ENCODE results near the gene QDPR.
A peak's percentile ranks its signal among the peaks of the same experiment; 100 is the strongest.

Gene QDPR

DNA sequence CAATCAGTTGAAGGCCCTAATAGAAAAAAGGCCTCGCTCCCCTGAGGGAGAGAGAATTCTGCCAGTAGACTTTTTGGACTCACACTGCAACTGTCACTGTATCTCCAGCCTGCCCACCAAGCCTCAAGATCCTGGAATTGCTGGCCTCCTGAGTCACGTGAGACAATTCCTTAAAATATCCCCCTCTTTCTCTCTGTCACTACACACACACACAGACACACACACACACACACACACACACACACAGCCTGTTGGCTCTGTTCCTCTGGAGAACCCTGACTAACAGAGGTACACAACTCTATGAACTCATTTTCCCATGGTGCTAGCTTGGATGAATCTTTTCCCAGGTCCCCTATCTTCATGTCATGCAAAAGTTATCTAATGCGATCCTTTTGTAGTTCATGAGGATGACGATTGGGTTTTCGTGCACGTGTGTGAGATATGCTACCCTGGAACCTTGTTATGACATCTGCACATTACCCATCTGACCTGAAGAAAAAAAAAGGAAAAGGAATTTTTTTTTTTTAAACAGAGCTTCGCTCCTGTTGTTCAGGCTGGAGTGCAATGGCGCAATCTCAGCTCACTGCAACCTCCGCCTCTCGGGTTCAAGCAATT lies 16.8 kb upstream of the QDPR start:
- FAIRE-seq (no peak), DNase-seq (ENCODE audit: low spot score) (no peak)

DNA sequence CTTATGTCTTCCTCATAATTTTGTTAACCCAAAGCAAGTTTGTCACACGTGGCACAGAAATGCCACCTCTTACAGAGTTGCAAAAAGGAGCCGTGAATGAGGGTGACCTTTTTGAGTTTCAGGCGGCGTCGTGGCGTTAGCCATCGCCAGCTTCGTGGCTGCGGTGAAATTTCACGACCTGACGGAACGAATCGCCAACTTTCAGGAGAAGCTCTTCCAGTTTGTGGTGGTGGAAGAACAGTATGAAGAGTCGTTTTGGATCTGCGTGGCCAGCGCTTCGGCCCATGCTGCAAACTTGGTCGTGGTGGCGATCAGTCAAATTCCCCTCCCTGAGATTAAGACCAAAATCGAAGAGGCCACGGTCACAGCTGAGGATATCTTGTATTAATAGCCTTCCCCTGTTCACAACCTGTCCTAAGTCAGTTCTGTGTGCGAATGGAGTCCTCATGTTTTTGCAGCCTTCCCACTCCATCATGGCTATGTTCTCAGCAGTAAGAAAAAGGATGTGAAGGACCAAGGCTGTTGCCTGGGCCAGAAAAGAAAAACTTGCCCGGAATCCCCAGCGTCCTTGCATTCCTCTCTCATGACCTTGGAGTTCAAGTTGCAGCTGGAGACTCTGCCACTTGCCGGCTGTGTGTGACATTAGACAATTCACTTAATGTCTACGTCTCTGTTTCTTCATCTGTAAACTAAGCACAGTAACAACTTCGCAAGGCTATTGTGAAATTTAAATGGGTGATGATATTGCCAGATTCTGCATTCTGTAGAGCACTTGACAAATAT lies 15.0 kb upstream of the QDPR start:
- FAIRE-seq (no peak), DNase-seq (ENCODE audit: low spot score) (no peak)

DNA sequence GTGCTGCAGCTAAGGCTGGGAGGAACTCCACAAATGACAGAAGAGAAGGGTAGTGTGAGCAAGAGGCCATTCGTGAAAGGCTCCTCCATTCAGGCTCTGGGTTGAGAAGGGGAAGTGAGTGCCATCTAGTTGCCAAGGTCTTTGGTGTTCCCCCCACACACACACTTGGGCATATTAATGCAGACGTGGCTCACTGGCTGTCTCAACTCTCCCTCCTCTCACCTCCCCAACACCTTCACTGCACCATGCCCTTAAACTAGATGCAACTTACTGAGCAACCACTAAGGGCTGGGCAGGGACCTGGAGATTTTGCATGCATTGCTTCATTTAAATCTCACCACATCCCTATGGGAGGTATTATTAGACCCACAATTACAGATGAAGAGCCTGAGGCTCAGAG lies 11.8 kb upstream of the QDPR start:
- DNase-seq (ENCODE audit: low spot score) (no peak), FAIRE-seq (no peak)

DNA sequence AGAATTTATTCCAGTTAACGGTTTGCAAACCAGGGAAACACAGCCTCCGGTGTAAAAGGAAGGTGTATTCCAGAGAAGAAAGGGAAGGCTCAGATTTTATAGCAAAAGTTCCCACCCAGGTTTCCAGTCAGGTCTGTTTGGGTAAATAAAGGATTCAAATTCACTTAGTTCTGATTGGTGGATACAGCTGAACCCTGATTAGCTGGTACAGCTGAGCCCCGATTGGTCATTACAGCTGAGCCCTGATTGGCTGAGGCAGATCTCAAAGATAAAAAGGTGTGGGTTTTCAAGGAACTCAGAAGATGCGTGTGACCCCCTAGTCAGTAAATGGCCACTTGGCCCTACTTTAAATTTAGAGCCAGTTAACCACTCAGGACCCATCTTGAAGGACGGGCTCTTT lies 9.7 kb upstream of the QDPR start:
- DNase-seq (ENCODE audit: low spot score) (no peak), FAIRE-seq (no peak)

DNA sequence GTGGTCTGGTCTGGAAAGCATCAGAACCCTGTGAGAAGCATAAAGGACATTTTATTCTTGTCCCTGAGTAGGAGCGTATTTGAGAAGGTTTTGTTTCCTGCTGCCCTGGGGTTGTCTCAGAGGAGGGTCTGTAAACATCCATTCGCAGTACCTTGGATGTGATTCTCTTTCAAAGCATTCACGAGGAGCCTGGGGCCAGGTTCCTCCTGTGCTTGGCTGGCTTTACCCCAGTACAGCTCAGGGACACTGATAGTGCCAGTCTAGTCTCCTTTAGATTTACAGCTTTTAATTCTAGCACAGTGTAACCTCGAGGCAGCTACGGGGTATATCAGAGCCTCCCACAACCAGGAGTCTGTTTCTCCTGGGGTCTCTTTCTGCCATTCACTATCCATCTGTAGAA lies 5.8 kb upstream of the QDPR start:
- FAIRE-seq (no peak), DNase-seq (ENCODE audit: low spot score) (no peak)

DNA sequence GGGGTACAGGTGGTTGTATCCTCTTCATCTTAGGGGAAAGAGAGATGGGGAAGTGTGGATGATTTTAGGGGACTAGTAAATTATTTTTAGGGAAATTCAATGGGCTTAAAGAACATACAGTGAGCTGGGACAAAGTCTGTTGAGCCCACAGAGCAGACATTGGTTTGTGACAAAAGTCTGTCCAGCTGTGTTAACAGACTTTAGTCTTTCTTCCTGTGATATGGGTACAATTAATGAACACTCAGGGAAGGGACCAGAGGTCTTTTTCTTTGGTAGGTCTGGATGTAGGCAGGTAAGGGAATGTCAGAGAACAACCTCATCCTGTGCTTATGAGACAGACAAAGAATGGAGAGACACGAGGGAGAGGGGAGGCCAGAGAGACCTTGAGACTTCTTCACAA lies 5.1 kb upstream of the QDPR start:
- DNase-seq (ENCODE audit: low spot score) (no peak), FAIRE-seq (no peak)

DNA sequence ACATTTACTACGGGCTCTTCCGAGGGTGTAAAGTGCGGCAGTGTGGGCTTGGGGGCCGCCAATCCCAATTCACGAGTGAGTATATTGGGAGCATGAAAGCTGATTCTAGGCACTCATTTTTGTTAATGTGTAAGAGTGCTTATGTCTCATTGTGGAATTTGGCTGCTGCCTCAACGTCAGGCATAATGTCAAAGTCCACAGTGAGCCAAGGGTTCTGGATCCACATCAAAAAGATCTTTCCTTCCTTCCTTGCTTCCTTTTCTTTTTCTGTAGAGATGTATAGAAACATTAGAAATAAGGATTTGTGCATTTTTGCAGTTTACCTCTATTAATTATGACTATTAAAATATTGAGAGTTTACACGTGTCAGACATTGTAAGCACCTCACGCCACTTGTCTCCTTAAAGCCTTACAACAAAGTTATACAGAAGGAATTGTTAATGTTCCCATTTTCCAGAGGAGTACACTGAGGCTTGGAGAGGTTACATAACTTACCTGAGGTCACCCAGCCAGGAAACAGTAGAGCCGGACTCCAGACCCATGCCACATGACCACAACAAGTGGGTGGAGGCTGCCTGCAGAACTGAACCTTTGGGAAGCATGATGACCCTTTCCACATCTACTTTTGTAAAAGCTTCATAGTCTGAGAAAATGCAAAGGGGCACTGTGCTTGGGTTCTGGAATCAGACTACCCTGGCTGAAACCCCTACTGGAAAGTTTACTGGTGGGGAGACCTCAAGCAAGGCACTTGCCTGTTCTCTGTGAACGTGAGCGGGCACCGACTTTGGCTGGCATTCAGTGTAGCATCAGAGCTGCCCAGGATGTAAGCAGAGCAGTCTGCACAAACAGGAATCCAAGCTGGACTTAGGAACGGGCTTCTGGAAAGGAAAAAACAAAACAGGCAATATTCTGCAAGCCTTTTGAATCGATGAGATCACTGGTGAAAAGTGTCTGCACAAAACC lies 3.8 kb upstream of the QDPR start:
- FAIRE-seq, result no peak
- DNase-seq (ENCODE audit: low spot score), result no peak

DNA sequence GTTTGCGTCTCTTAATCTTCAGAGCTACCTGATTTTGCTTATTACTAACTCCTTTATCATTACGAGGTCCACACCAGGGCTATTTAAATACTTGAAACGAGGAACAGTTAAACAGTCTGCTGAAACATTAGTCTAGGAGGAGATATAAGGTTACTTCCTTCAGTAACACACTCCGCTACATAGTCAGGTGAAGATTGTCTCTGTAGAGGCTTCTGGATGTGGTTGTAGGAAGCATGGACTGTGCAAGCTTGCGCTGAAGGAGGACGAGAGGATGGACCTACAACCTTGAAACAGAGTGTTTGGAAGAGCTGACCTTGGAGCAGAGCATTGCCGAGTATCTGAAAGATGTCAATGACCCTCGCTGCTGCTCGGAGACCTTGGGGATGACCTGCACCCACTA lies 3.0 kb upstream of the QDPR start, which contains the start of gene CLRN2:
TSS of gene CLRN2 (plus strand) at position 301 of the 400 bp plus-strand sequence. CDS start 102 bp downstream, outside the sequence.
- FAIRE-seq (no peak), DNase-seq (ENCODE audit: low spot score) (no peak)

DNA sequence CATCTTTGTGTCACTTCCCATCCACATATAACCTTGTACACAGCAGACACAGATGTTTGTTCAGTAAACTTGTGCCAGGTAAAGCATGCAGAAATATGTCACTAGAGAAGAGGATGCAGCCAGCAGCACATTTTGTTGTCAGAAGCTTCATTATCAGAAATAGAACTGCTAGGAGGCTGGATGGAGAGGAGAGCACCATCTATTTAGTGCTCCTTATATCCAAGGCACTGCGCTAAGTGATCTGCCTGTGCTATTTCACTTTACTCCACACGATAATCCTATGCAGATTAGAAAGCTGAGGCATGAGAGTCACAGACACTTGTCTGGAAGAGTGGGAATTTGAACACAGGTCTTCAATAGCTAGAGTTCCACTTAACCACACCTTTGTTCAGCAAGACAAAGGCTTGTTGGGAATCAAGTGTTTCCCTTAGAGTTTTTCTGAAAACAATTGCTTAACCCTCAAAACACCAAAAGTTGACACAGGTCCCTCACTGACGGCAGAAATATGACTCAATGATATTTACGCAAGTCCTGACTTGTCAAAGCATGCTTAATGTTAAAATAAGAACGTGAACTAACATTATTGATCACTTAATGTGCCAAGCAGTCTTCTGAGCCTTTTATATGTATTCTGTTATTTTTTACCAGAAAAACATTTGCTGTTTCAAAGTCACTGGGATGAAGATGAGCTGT lies 1.2 kb upstream of the QDPR start:
- DNase-seq (ENCODE audit: low spot score) (no peak), FAIRE-seq (no peak)

DNA sequence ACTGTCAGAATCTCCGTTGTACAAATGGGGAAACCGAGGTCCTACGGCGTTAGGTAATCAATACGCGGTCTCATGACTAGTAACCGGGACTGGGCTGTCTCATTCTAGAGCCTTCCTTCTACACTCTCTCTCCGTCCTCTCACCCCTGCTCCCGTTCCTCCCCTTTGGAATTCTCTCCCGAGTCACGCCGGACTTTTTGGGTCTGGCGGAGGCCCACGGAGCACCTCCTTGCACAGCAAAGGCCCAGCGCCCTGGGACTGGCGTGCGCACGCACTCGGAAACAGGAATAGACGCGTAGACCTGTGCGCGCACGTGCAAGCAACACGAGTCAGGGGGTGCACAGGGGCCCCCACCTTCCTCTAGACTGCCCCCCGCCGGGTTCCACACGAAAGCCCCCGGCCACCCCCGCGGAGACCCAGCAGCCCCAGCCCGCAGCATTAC lies 361 bp downstream of the QDPR start:
- FAIRE-seq, result no peak
- DNase-seq (ENCODE audit: low spot score), result peak; percentile 26

DNA sequence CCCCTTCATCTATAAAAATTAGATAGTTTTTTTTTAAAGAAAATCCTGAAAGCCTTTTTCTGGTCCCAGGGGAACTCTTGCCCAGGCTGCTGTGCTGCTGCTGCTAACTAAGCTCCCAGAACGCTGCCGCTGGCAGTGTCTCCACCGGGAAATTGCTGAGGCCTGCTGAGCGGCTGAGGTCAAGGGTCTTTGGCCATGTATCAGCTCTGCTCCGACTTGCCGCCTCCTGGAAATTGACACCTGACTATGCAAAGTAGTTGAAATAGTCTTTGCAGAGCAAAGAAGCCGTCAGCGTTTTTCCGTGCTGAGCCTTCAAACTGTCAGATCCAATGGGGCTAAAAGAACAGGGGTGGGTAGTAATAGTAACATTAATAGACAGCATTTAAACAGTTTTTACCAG lies 839 bp downstream of the QDPR start:
- DNase-seq (ENCODE audit: low spot score), result no peak
- FAIRE-seq, result no peak

DNA sequence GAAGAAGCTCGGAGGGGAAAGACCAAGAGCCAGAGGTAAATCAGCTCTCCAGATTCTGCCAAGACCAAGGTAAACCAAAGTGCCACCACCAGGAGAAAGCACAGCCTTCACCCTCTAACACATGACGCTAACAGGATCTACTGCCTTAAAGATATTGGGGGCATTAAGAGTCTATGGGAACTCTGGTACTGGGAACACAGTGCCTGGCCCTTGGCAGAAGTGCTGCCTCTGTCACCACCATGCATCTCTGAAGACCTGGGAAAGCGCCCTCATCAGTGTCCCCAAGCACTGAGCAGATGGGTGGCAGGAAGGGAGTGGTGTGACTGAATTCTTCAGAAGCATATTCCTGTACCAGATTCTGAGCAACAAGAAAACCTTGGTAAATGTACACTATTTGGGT lies 1.3 kb downstream of the QDPR start:
- DNase-seq (ENCODE audit: low spot score) (no peak), FAIRE-seq (no peak)

DNA sequence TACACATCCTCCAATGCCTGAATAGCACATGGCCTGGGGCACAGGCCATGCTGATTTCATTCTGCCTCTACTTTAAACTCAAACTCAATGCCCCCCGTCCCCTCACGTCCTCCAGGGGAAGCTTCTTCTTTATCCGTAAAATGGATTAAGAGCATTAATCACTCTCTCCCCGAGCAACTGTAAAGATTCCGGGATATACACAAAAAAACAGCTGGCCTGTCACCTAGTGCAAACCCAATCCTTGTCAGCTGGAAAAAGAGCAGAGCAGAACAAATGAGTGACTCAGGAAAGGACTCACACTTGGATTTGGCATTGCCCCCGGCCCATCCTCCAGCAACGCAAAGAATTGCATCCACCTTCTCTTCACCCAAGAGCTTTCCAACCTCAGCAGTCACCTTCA lies 7.8 kb downstream of the QDPR start:
- DNase-seq (ENCODE audit: low spot score), result no peak
- no peak for FAIRE-seq

DNA sequence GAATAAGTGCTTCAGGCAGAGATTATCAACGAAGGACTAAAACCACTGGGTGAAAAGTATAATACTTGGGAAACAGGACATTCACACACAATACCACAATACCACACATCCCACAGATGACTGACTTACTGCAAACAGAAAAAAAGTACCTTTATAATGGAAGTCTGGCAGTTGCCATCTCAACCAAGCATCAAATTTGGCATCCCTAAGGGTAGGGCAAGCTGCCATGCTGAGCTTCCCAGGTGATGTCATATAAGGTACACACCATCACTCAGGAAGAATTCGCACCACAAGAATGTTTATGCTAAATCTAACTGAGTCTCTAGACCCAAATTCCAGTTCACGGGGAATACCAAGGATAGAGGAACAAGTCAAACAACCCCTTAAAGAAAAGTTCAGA lies 9.1 kb downstream of the QDPR start:
- no peak for DNase-seq (ENCODE audit: low spot score)
- FAIRE-seq, result no peak

DNA sequence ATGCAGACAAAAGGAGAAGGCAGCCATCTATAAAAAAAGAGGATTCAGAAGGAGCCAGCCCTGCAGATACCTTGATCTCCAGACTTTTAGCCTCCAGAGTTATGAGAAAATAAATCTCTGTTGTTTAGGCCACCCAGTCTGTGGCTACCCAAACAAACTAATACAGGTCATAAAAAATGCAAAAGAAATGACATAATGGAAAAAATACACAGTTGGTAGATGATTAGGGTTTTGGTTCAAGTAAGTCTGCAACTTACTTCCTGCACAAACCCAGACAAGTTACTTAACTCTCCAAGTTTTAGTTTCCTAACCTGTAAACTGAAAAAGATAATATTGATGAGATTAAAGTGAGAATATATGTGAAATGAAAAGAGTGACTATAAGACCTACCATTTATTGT lies 11.3 kb downstream of the QDPR start:
- FAIRE-seq (no peak), DNase-seq (ENCODE audit: low spot score) (no peak)

DNA sequence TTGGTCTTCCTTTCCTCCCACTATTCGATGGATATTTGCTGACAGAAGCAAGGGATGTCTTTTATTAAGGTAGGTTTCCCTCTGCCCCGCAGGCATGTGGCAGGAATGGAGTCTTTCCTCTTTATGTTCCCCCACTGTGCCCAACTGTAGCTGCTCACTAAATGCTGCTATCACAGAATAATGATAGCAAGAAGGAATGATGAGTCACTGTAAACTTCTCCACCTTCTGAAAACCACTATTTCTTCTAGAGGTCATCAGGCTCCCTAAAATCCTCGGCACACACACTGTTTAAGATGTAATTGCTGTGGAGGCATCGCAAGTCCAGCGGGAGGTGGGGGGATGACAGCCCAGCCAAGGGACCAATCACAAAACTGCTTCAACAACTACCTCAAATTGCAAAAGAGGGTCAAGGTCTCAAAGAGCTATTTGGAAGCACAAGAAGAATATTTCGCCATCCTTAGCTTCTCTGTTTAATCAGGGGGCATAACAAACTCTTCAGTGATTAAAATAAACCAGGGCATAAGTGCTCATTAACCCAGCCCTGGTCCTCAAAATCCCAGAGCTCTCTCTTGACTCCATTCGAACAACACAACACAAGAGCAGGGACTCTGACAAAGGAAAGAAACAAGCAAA lies 13.9 kb downstream of the QDPR start:
- no peak for DNase-seq (ENCODE audit: low spot score)

DNA sequence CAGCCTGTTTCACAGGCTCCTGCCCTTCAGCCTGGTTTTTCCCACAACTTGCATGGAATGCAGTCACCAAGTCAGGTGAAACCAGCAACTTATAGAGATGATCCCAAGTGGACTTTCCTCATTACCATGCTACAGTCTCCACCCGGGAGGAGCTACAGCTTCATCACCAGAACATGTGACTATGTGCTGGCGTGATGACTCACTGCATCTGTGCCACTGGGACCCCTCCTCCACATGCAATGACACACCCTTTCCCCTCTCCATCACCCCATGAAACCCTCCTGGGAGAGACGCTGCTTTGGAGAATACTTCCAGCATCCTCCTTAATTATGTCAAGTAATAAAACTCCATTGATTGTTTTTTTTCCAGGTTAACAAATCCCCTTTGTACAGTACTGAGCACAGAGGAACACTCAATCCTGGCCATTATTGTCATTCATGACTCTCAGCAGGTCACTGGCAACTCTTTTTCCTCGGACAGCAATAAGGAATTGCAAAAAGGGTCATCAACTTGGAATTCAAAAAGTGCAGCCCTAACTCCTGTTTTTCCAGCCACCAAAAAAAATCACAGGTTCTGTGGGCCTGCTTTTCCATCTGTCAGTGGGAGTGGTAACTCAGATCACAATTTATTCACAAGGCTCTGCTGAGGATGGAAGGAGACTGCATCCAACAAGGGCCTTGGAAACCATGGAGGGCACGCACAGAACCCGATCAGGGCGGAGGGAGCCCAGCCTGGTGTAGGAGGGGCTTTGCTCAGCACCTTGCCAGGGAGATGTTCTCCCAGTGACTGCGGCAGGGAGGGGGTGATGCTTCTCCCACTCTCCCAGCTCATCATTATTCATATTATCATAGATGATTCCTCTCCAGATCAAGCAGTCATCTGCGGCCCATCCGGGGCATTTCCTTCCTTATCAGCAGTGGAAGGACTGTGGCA lies 17.4 kb downstream of the QDPR start:
- FAIRE-seq, result no peak
- DNase-seq (ENCODE audit: low spot score), result peak; percentile 57

More for the DNA sequence above, 13.9 kb downstream of the QDPR start:
- FAIRE-seq, result no peak

DNA sequence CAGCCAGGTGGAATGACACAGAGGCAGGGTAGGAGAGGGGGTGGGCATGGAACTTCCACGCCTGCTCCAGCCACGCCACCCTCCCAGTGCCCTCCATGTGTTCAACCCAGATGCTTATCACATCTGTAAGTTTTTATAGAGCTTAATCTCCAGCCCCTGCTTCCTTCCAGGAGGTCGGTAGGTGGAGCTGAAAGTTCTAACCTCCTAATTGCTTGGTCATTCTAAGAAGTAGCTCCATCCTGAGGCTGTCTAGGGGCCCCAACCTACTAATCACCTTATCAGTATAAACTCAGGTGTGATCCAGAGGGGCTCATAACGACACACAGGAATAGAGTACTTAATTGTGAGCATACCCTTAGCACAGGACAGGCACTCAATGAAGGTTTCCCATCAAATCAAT lies 18.3 kb downstream of the QDPR start:
- no peak for DNase-seq (ENCODE audit: low spot score)

DNA sequence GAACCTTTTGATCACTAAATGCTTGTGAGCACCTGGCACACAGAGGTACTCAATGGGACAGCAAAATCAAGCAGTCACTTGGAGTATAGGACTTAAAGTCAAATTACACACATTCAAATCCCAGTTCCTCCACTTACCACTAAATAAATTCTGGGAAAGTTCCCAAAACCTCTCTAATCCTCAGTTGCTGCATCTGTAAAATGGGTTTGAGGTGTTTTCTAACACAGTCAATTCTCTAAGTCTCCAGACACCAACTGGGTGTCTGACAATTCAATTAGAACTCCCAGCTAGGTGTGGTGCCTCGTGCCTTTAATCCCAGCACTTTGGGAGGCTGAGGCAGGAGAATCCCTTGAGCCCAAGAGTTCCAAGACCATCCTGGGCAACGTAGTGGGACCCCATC lies 19.0 kb downstream of the QDPR start:
- no peak for FAIRE-seq

More for the DNA sequence above, 18.3 kb downstream of the QDPR start:
- FAIRE-seq, result no peak

More for the DNA sequence above, 19.0 kb downstream of the QDPR start:
- DNase-seq (ENCODE audit: low spot score), result no peak
